Heart right ventricle (tissue), 16 donors: Measurements from ENCODE around the gene SV2B. TPM values are rescaled to one million over a fixed set of nuclear protein-coding genes. Genes with fewer than 3 reads are reported as not detected.

Source experiments
- ATAC-seq, 8 donors: fragments of 200-7000 bp; cut with Tn5 transposase; one replicate each; pipeline ENCODE4 v1.9.1; 2020; ENCODE audit warnings: mild to moderate bottlenecking in 8 of 8, moderate library complexity in 8 of 8, moderate number of reproducible peaks in 1 of 8
- DNase-seq, 2 donors: peaks; one replicate each; pipeline ENCODE4 v3.0.0-alpha.2; 2020
- H3K27ac ChIP-seq, 10 donors: fragments of 200-600 bp; sonication (generic) in 2 of 10; one replicate each; pipeline versions ENCODE4 v1.5.0 to v1.8.0; 2020 to 2022; ENCODE audit warnings: mild to moderate bottlenecking in 3 of 10
- H3K27me3 ChIP-seq, 7 donors: fragments of 200-600 bp; one replicate each; pipeline ENCODE4 v1.8.0; 2021 to 2022; ENCODE audit warnings: mild to moderate bottlenecking in 2 of 7
- H3K36me3 ChIP-seq, 9 donors: fragments of 200-600 bp; sonication (generic) in 1 of 9; one replicate each; pipeline versions ENCODE4 v1.5.0 to v1.8.0; 2020 to 2022; ENCODE audit warnings: mild to moderate bottlenecking in 2 of 9
- H3K4me1 ChIP-seq, 9 donors: fragments of 200-600 bp; sonication (generic) in 1 of 9; one replicate each; pipeline versions ENCODE4 v1.5.0 to v1.8.0; 2020 to 2022; ENCODE audit warnings: mild to moderate bottlenecking in 4 of 9
- H3K4me3 ChIP-seq, 10 donors: fragments of 200-600 bp; sonication (generic) in 2 of 10; one replicate each; pipeline versions ENCODE4 v1.5.0 to v1.8.0; 2020 to 2022; ENCODE audit warnings: mild to moderate bottlenecking in 7 of 10, moderate library complexity in 2 of 10
- H3K9me3 ChIP-seq, 11 donors: fragments of 200-600 bp in 10 of 11; sonication (generic) in 2 of 11; one replicate each; pipeline versions ENCODE4 v1.5.0 to v1.8.0; 2013 to 2022; ENCODE audit warnings: mild to moderate bottlenecking in 2 of 11, control low read depth in 1 of 11, moderate library complexity in 1 of 11
- CTCF ChIP-seq, 9 donors: fragments of 200-600 bp; sonication (generic) in 2 of 9; IDR thresholded peaks; one replicate each; pipeline versions ENCODE4 v1.5.0 to v1.8.0; 2021 to 2022; ENCODE audit warnings: antibody characterized with exemption in 9 of 9, mild to moderate bottlenecking in 5 of 9, moderate library complexity in 1 of 9
- WGBS, 2 donors: extraction: QIAGEN DNeasy Blood & Tissue Kit; methylation state at CpG; one replicate each; pipeline ENCODE4 v1.1.7; 2013; ENCODE audit warnings: inconsistent platforms in 1 of 2; 5-methylcytosine and 5-hydroxymethylcytosine counted together
- intact Hi-C, 10 donors: fragments of 100-400 bp; cut with DNase I; formaldehyde crosslinking; loops; one replicate each; pipeline versions ENCODE4 v1.11.1 to v1.14.2; 2022
- polyA plus RNA-seq, 2 donors: library from polyadenylated mRNA; stranded (reverse); fragments of 200-250 nt; gene quantifications; one replicate each; pipeline ENCODE4 v1.2.3, GENCODE V29; 2013
- total RNA-seq, 10 donors: library from RNA; stranded (reverse); fragmentation: NEBNext Ultra II Directional in 3 of 10; extraction: Animal tissue kit (Norgen Biotek cat#: 25700) in 3 of 10; gene quantifications; one replicate each; pipeline versions ENCODE4 v1.2.1 to v1.2.4, GENCODE V29; 2021 to 2023
- donor health status: Arrhythmogenic right ventricular cardiomyopathy.
- donor health status: ischemic (EF 13 %, LVEDD 7.1; RV severe dilation, severe dysfunction).
- donor health status: healthy with polysubstance abuse.
- donor health status: DM: no; HTN: yes; CAD: no.
- donor health status: DM: no; HTN: no; CAD: no.
- donor health status: ischemic (EF 25% LVEDD 6.9; RV normal size, moderate dysfunction).
- donor health status: ischemic (EF 25% LVEDD 5.7; RV mildly dilated, moderate dysfunction).
- donor health status: healthy.
- donor health status: DM: yes; HTN: yes; CAD: no.
- donor health status: Ischemic cardiomyopathy.
- donor health status: ischemic (EF 35%, LVEDD 5.7; RV mildly dilated, moderate dysfunction).
- donor health status: nonischemic (EF 11% LVEDD 7.7; RV severe dilation, severe dysfunction).
- donor health status: DM: yes; HTN: yes; CAD: no.
- donor health status: PGD.
- donor health status: ischemic (EF 29% LVEDD 5.4; RV normal size, mild dysfunction).
- donor health status: nonischemic (EF 23%, LVEDD 6.1; RV moderate dilation, normal function).

SV2B gene
- total and polyA plus RNA-seq, 12 donors: 0.29 to 15.7 (median 1.5) TPM

GRCh38 chr15:91067036-91067435 is 33.0 kb upstream of the SV2B start:
- no peaks in the 10 kb centered on the region for H3K36me3 ChIP-seq
- H3K27ac ChIP-seq: no peak overlapping the region
- TF ChIP-seq CTCF (IDR thresholded peaks at IDR 0.05): no peak
- peaks cover 0 to 33% (median 11%) of the 10 kb centered on the region in 7 donors for H3K27me3 ChIP-seq
- no peak for DNase-seq
- WGBS, 2 donors: 87% methylated on average over 2 of the region's 2 CpGs
- ATAC-seq: no peak
- no peaks in the 10 kb centered on the region for H3K4me1 ChIP-seq
- no peak overlapping the region for H3K4me3 ChIP-seq
- intact Hi-C loops: loop anchor here in 1 of 10 donors (10.0 kb wide), 1 partner anchor 78 kb away; no protein-coding TSS in a partner anchor
- peaks cover 0 to 6% (median 0%) of the 10 kb centered on the region in 11 donors for H3K9me3 ChIP-seq

GRCh38 chr15:91068436-91068835 is 31.6 kb upstream of the SV2B start:
- intact Hi-C loops: loop anchor here in 1 of 10 donors (10.0 kb wide), 1 partner anchor 76 kb away; no protein-coding TSS in a partner anchor
- no peak for TF ChIP-seq CTCF (IDR thresholded peaks at IDR 0.05)
- 91 to 93% methylated on average over 2 of the region's 2 CpGs for WGBS, 2 donors
- H3K4me1 ChIP-seq: no peaks in the 10 kb centered on the region
- no peak overlapping the region for H3K27ac ChIP-seq
- DNase-seq: no peak
- peaks cover 0 to 6% (median 0%) of the 10 kb centered on the region in 11 donors for H3K9me3 ChIP-seq
- H3K27me3 ChIP-seq: peaks cover 0 to 38% (median 12%) of the 10 kb centered on the region in 7 donors
- no peak for ATAC-seq
- no peaks in the 10 kb centered on the region for H3K36me3 ChIP-seq
- H3K4me3 ChIP-seq: no peak overlapping the region

GRCh38 chr15:91068966-91069365 is 31.1 kb upstream of the SV2B start:
- intact Hi-C loops: loop anchor here in 1 of 10 donors (10.0 kb wide), 1 partner anchor 76 kb away; no protein-coding TSS in a partner anchor
- 71 to 75% methylated on average over 3 of the region's 3 CpGs for WGBS, 2 donors
- no peak for TF ChIP-seq CTCF (IDR thresholded peaks at IDR 0.05)
- Histone ChIP-seq H3K27ac (no peak overlapping the region), H3K27me3 (peaks cover 0 to 38% (median 12%) of the 10 kb centered on the region in 7 donors), H3K9me3 (peaks cover 0 to 6% (median 0%) of the 10 kb centered on the region in 11 donors), H3K4me3 (no peak overlapping the region), H3K4me1 (no peaks in the 10 kb centered on the region), H3K36me3 (no peaks in the 10 kb centered on the region)
- no peak for DNase-seq
- no peak for ATAC-seq

- 74 to 79% methylated on average over 8 of the region's 8 CpGs for WGBS, 2 donors
- H3K9me3 ChIP-seq: no peaks in the 10 kb centered on the region
- no peak for TF ChIP-seq CTCF (IDR thresholded peaks at IDR 0.05)
- H3K36me3 ChIP-seq: no peaks in the 10 kb centered on the region
- no peak overlapping the region for H3K27ac ChIP-seq
- ATAC-seq (no peak), DNase-seq (no peak)
- no peaks in the 10 kb centered on the region for H3K4me1 ChIP-seq
- H3K4me3 ChIP-seq: no peak overlapping the region
- intact Hi-C loops: no loop called here
- H3K27me3 ChIP-seq: peaks cover 0 to 38% (median 12%) of the 10 kb centered on the region in 7 donors
These were observed 29.2 kb upstream of the SV2B start for GRCh38 chr15:91070872-91071271.
